Fibroblast of lung (primary cell): Measurements from ENCODE around the gene STK10.

ENCODE experiments used
- CTCF ChIP-seq, 2 donors: IDR thresholded peaks in 1 of 2; conservative IDR thresholded peaks in 1 of 2; 1 replicate in 1 of 2; 2 replicates in 1 of 2; pipeline ENCODE4 v1.5.1; 2011 to 2012; ENCODE audit warnings: low read length in 2 of 2, control low read depth in 1 of 2, inconsistent platforms in 1 of 2, low read depth in 1 of 2, mild to moderate bottlenecking in 1 of 2
- EZH2 ChIP-seq: IDR thresholded peaks from 2 replicates; pipeline ENCODE4 v1.5.1; 2012; ENCODE audit warnings: low read length, control low read depth, mild to moderate bottlenecking; ENCODE audit errors: missing control alignments

GRCh38 chr5:172167895-172168294 is 20.1 kb downstream of the STK10 start:
- TF ChIP-seq CTCF (conservative IDR thresholded peaks at IDR 0.05 in 1 of 2, IDR thresholded peaks at IDR 0.05 in 1 of 2; ENCODE audit: low read depth in 1 of 2, low read length in 2 of 2) (no peak), EZH2 (no peak)
